ENCODE measurements around the gene GGCX.
"Not testable (repeated sequence)": the region's sequence is repeated elsewhere in the genome, so short reads cannot be mapped to it uniquely, and the experiment has no call there.

GGCX gene

DNA sequence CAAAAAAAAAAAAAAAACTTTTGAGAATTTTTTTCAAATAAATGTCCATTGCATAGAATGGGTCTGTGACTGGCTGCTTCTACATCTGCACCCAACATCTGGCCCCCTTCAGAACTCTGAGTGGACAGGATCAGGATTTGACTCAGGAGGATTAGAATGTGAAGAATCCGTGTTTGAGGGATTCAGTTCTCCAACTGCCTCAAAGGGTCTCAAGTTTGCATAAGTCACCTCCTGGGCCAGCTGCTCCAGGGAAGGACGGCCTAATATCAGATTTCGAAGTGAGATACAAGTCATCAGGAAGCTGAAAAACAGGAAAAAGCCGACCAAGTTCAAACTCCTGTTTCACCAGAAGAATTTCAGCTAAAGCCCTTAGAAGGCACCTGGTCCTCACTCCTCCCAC is 11.5 kb downstream of the GGCX start:
- no peak overlapping the region for H3K4me3 ChIP-seq (ENCODE audit: insufficient read depth, low read depth, low read length)
- no peaks in the 10 kb centered on the region for H3K27me3 ChIP-seq (ENCODE audit: control insufficient read depth, insufficient read depth, low read length, poor library complexity, severe bottlenecking)
- peaks cover 33% of the 10 kb centered on the region for H3K36me3 ChIP-seq (ENCODE audit: control insufficient read depth, insufficient read depth, low read length)
- no peaks in the 10 kb centered on the region for H3K4me1 ChIP-seq (ENCODE audit: control insufficient read depth, insufficient read depth, low read length)
- no peaks in the 10 kb centered on the region for H3K9me3 ChIP-seq (ENCODE audit: control insufficient read depth, low read length)
- no peak overlapping the region for H3K27ac ChIP-seq (ENCODE audit: insufficient read depth, low read depth, low read length, poor library complexity, severe bottlenecking)
- WGBS, 2 experiments = 74 to 81% methylated on average over 4 of the region's 4 CpGs

DNA sequence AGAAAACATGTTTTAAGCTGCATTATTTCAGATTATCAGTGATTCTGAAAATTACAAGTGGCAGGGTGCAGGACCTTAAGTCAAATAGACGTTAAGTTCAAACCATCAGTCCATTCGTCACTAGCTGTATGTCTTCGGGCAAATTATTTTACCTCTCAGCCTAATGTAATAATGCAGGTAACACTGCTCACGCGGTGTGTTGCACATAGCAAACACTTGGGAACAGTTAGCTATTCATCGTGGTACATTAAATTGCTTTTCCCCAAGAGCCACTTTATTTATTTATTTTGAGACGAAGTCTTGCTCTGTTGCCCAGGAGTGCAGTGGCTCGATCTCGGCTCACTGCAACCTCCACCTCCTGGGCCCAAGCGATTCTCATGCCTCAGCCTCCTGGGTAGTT is 12.2 kb downstream of the GGCX start:
- Histone ChIP-seq H3K4me3 (ENCODE audit: insufficient read depth, low read depth, low read length) (no peak overlapping the region), H3K27ac (ENCODE audit: insufficient read depth, low read depth, low read length, poor library complexity, severe bottlenecking) (no peak overlapping the region), H3K4me1 (ENCODE audit: control insufficient read depth, insufficient read depth, low read length) (no peaks in the 10 kb centered on the region), H3K36me3 (ENCODE audit: control insufficient read depth, insufficient read depth, low read length) (peaks cover 37% of the 10 kb centered on the region), H3K27me3 (ENCODE audit: control insufficient read depth, insufficient read depth, low read length, poor library complexity, severe bottlenecking) (no peaks in the 10 kb centered on the region), H3K9me3 (ENCODE audit: control insufficient read depth, low read length) (no peaks in the 10 kb centered on the region)
- 94 to 96% methylated on average over 10 of the region's 10 CpGs for WGBS, 2 experiments

DNA sequence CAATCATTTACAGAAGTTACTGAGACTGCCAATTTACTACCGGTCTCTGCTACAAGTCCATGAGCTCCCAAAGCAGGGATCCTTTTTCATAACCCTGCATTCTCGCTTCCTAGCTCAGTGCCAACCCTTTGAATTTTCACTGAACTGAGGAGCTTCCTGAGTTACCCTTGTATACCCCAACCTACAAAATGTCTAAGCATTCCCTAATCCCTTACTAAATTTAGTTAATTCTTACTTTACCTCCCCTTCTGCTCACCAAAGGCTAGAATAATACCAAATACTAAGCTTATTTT is 12.7 kb downstream of the GGCX start:
- H3K27me3 ChIP-seq (ENCODE audit: control insufficient read depth, insufficient read depth, low read length, poor library complexity, severe bottlenecking) = no peaks in the 10 kb centered on the region
- H3K9me3 ChIP-seq (ENCODE audit: control insufficient read depth, low read length) = no peaks in the 10 kb centered on the region
- WGBS, 2 experiments = 93 to 94% methylated on average over 2 of the region's 2 CpGs
- H3K4me1 ChIP-seq (ENCODE audit: control insufficient read depth, insufficient read depth, low read length) = no peaks in the 10 kb centered on the region
- H3K36me3 ChIP-seq (ENCODE audit: control insufficient read depth, insufficient read depth, low read length) = peaks cover 33% of the 10 kb centered on the region
- peak overlapping the region; percentile 16 for H3K27ac ChIP-seq (ENCODE audit: insufficient read depth, low read depth, low read length, poor library complexity, severe bottlenecking)
- no peak overlapping the region for H3K4me3 ChIP-seq (ENCODE audit: insufficient read depth, low read depth, low read length)

DNA sequence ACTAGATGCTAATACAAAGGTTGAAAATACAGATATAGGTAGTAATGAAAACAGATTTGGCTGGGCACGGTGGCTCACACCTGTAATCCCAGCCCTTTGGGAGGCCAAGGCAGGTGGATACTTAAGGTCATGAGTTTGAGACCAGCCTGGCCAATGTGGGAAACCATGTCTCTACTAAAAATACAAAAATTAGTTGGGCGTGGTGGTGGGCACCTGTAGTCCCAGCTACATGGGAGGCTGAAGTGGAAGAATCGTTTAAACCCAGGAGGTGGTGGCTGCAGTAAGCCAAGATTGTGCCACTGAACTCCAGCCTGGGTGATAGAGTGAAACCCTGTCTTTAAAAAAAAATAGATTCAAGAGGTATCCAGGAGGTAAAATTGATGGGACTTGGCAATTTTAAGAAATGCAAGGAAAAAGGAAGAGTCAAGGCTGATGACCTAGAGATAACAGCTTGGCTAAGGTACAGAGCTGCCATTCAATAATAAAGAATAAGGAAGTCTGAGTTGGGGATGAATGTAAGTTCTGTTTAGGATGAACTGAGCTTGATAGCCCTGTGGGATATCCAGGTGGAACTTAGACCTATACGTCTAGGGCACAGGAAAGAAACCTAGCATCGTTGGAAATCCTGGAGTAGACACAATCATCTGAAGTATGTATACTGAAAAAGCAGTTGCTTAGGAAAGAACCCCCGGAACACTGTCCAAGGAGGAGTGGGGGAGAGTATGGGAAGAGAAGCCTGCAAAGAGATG is 13.3 kb downstream of the GGCX start:
- Histone ChIP-seq H3K27me3 (ENCODE audit: control insufficient read depth, insufficient read depth, low read length, poor library complexity, severe bottlenecking) (no peaks in the 10 kb centered on the region), H3K9me3 (ENCODE audit: control insufficient read depth, low read length) (no peaks in the 10 kb centered on the region), H3K27ac (ENCODE audit: insufficient read depth, low read depth, low read length, poor library complexity, severe bottlenecking) (no peak overlapping the region), H3K36me3 (ENCODE audit: control insufficient read depth, insufficient read depth, low read length) (peaks cover 38% of the 10 kb centered on the region), H3K4me1 (ENCODE audit: control insufficient read depth, insufficient read depth, low read length) (no peaks in the 10 kb centered on the region), H3K4me3 (ENCODE audit: insufficient read depth, low read depth, low read length) (no peak overlapping the region)
- 95% methylated on average over 6 of the region's 6 CpGs for WGBS, 2 experiments

DNA sequence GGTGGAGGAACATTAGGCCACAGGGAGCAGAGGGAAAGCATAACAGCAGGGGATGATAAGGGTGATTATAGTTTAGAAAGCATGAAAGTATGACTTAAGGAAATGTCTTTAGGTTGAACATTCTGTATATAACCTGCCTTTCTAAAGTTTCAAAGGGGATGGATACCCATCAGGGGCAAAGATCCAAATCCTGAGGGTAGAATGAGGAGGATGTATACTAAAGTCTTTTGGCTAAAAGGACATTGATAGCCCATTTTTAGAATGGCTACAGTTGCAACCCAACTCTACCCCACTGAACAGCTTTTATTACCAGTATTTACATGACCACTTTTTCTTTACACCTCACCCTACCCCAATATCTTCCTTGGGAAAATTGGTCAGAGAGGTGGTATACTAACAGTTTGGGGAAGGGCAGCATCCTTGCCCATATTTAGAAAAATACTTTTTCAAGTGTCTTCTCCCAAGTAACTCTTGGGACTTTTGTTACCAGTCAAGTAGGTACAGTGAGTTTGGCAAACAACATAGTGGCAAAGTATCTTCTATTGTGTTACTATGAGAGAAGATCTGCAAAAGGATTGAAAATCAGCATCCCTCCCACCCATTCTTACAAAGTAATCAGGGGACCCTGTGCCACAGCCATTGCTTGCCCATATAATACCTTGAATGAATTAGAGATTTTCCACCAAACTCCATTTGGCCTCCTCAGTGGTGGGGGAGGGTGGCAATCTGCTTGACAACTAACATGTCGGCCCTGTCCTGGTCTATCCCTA is 14.0 kb downstream of the GGCX start:
- Histone ChIP-seq H3K9me3 (ENCODE audit: control insufficient read depth, low read length) (no peaks in the 10 kb centered on the region), H3K27ac (ENCODE audit: insufficient read depth, low read depth, low read length, poor library complexity, severe bottlenecking) (no peak overlapping the region), H3K27me3 (ENCODE audit: control insufficient read depth, insufficient read depth, low read length, poor library complexity, severe bottlenecking) (no peaks in the 10 kb centered on the region), H3K4me1 (ENCODE audit: control insufficient read depth, insufficient read depth, low read length) (peaks cover under 1% of the 10 kb centered on the region), H3K36me3 (ENCODE audit: control insufficient read depth, insufficient read depth, low read length) (peaks cover 40% of the 10 kb centered on the region), H3K4me3 (ENCODE audit: insufficient read depth, low read depth, low read length) (no peak overlapping the region)
- 86 to 100% methylated on average over 1 of the region's 1 CpG for WGBS, 2 experiments

DNA sequence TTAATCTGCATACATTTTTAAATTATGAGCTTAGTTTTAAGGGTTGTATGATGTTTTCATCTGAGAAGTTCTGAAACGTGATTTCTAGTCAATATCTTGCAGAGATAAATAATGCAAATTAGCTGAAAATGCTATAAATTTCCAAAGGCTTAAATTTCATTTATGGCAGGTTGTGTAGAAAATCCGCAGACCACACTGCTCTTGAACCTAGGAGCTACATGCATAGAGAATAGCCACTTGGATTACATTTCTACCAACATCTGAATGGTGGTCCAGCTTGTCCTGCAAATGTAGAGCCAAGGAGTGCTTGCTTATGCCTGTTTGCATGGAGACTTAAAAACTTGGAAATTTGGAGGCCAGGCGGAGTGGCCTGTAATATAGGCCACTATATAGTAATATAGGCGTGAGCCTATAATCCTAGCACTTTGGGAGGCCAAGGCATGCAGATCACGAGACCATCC is 15.5 kb downstream of the GGCX start:
- H3K4me3 ChIP-seq (ENCODE audit: insufficient read depth, low read depth, low read length) = no peak overlapping the region
- H3K9me3 ChIP-seq (ENCODE audit: control insufficient read depth, low read length) = no peaks in the 10 kb centered on the region
- WGBS, 2 experiments = 85 to 86% methylated on average over 5 of the region's 5 CpGs
- H3K36me3 ChIP-seq (ENCODE audit: control insufficient read depth, insufficient read depth, low read length) = peaks cover 45% of the 10 kb centered on the region
- H3K27ac ChIP-seq (ENCODE audit: insufficient read depth, low read depth, low read length, poor library complexity, severe bottlenecking) = no peak overlapping the region
- H3K4me1 ChIP-seq (ENCODE audit: control insufficient read depth, insufficient read depth, low read length) = peaks cover 12% of the 10 kb centered on the region
- no peaks in the 10 kb centered on the region for H3K27me3 ChIP-seq (ENCODE audit: control insufficient read depth, insufficient read depth, low read length, poor library complexity, severe bottlenecking)

DNA sequence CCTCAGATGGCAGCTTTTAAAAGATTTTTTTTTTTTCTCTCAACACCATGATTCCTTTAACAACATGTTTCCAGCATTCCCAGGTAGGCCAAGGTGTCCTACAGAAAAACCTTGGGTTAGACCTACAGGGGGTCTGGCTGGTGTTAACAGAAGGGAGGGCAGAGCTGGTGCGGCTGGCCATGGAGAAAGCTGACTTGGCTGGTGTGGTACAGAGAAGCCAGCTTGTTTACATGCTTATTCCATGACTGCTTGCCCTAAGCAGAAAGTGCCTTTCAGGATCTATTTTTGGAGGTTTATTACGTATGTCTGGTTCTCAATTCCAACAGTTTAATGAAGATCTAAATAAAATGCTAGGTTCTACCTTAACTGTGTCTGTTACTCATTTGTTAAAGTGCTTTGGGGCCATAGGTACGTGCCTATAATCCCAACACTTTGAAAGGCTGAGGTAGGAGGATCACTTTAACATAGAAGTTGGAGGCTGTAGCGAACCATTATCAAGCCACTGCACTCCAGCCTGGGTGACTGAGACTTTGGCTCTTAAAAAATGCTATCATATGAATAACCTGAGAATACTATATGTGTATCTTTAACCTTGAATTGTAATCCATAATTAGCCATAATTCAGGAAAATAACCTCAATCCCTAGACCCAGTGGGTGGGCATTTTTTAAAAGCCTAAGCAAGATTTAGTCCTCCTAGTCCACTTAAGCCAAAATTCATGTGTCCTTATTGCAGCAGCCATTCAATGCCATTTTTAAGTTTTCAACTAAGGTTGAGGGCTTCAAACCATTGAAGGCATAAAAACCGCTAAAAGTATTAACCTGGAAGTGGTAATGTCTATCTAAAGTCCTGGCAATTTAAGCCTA is 16.1 kb downstream of the GGCX start:
- H3K9me3 ChIP-seq (ENCODE audit: control insufficient read depth, low read length); H3K4me3 ChIP-seq (ENCODE audit: insufficient read depth, low read depth, low read length); H3K27ac ChIP-seq (ENCODE audit: insufficient read depth, low read depth, low read length, poor library complexity, severe bottlenecking); H3K27me3 ChIP-seq (ENCODE audit: control insufficient read depth, insufficient read depth, low read length, poor library complexity, severe bottlenecking): not testable (repeated sequence)
- Histone ChIP-seq H3K4me1 (ENCODE audit: control insufficient read depth, insufficient read depth, low read length) (peaks cover 12% of the 10 kb centered on the region), H3K36me3 (ENCODE audit: control insufficient read depth, insufficient read depth, low read length) (peaks cover 40% of the 10 kb centered on the region)
- WGBS, 2 experiments = 97 to 98% methylated on average over 2 to 5 of the region's 5 CpGs

DNA sequence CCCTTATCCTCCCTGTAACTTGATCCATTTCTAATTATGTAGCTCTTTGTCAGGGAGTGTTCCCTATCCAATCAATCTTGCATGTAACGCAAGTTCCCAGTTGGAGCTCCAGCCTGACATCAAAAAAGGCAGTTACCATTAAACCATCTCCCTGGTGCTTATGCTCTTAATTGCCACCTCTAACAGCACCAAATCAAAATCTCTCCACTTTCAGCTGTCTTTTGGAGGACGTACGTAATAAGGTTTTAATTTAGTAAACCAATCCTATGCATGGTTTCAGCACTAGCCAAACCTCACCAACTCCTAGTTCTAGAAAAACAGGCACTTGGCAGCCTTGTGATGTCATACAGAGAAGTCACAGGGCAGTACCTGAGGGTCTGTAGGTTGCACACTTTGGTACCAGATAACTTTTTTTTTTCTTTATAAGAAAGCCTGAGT is 17.0 kb downstream of the GGCX start:
- not testable (repeated sequence) for H3K9me3 ChIP-seq (ENCODE audit: control insufficient read depth, low read length); H3K27me3 ChIP-seq (ENCODE audit: control insufficient read depth, insufficient read depth, low read length, poor library complexity, severe bottlenecking); H3K27ac ChIP-seq (ENCODE audit: insufficient read depth, low read depth, low read length, poor library complexity, severe bottlenecking); H3K4me3 ChIP-seq (ENCODE audit: insufficient read depth, low read depth, low read length)
- peaks cover 12% of the 10 kb centered on the region for H3K4me1 ChIP-seq (ENCODE audit: control insufficient read depth, insufficient read depth, low read length)
- peaks cover 40% of the 10 kb centered on the region for H3K36me3 ChIP-seq (ENCODE audit: control insufficient read depth, insufficient read depth, low read length)
- WGBS, 2 experiments = 93 to 96% methylated on average over 3 of the region's 3 CpGs

DNA sequence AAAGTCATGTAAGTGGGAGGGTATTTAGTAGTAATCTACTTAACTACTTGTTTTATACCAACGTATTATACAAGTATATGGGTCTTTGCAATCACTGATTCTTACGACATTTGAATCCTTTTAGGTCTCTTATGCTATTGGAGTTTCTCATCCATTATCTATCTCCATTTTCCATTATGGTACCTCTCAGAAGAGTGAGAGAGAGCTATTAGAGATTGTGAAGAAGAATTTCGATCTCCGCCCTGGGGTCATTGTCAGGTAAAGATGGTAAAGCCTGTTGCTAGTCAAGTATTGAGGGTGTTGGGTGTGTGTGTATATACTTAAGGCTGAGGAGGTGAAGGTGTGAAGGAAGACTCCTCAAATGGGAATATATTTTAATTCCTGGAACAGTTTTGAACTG is 18.5 kb downstream of the GGCX start:
- H3K4me1 ChIP-seq (ENCODE audit: control insufficient read depth, insufficient read depth, low read length) = peaks cover 12% of the 10 kb centered on the region
- WGBS, 2 experiments = 89 to 98% methylated on average over 4 of the region's 4 CpGs
- peaks cover 40% of the 10 kb centered on the region for H3K36me3 ChIP-seq (ENCODE audit: control insufficient read depth, insufficient read depth, low read length)
- H3K4me3 ChIP-seq (ENCODE audit: insufficient read depth, low read depth, low read length) = no peak overlapping the region
- no peaks in the 10 kb centered on the region for H3K27me3 ChIP-seq (ENCODE audit: control insufficient read depth, insufficient read depth, low read length, poor library complexity, severe bottlenecking)
- H3K9me3 ChIP-seq (ENCODE audit: control insufficient read depth, low read length) = no peaks in the 10 kb centered on the region
- no peak overlapping the region for H3K27ac ChIP-seq (ENCODE audit: insufficient read depth, low read depth, low read length, poor library complexity, severe bottlenecking)

Measured in ectodermal cell (in vitro differentiated cells).